SKM-1 (cell line): ENCODE data around the gene CIZ1.

ENCODE experiments used
- DNase-seq: peaks from one replicate; lab custom pipeline; 2025; ENCODE audit not compliant: unreplicated experiment; lab: John Stamatoyannopoulos, UW

CIZ1 gene

DNA sequence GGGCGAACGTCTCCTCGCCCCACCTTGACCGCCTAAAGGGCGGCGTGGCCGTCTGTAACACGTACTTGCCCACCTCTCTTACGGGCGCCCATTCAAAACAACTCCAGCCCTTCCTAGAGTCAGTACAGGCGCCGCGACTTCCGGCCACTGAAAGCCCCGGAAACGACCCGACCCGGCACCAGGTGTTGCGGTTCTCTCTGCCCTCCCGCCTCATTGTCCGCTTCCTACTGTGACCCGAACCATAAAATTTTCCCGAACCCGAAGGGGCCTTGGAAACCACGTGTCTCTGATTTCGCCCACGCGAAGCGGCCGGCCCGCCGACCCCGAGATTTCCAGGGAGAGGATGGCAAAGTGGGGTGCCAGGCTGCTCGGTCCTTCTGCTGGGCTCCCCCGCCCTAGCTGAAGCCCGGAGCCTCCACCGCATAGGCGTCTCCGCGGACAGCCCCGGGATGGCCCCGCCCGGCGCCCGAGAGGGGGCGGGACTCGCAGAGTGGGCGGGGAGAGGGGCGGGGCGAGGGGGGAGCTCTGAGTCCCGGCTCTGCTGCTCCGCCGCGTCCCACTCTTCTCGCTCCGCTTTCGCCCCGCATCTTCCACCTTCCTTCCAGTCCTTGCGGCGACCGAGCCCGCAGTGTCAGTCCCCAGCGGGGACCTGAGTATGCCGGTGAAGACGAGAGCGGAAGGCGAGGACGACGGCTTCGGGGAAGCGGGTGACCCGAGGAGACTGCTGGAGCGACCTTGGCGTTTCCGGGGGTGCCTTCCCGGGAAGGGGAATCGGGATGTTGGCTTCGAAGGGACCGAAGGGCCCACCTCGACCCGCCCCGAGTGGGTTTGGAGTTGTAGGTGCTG lies 63.2 kb downstream of the CIZ1 start:
- peak; percentile 74 for DNase-seq

DNA sequence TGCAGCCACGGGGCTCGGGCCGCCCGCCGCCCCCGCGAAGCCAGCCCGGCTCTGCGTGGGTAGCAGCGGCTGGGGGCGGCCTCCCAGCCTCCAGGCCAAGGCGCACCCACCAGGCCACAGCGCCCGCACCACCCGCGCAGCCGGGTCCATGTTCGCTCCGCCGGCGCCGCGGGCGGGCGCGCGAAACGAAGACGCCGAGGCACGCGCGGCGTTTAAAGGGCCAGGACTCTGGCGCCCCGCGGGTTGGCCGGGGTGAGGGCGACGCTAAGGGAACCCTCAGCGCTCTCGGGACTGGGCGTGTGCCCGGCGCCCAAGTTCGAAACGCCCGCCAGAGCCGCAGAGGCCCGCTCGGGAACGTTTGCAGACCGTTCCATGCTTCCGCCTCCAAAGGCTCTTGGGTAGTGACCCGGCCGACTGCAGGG lies 63.8 kb downstream of the CIZ1 start, which contains the start of gene PTGES2:
Gene PTGES2, minus strand, starts transcription at position 162 of the 422 bp plus-strand sequence. Its CDS starts 12 bp downstream, at position 150.
- DNase-seq = peak; percentile 28

DNA sequence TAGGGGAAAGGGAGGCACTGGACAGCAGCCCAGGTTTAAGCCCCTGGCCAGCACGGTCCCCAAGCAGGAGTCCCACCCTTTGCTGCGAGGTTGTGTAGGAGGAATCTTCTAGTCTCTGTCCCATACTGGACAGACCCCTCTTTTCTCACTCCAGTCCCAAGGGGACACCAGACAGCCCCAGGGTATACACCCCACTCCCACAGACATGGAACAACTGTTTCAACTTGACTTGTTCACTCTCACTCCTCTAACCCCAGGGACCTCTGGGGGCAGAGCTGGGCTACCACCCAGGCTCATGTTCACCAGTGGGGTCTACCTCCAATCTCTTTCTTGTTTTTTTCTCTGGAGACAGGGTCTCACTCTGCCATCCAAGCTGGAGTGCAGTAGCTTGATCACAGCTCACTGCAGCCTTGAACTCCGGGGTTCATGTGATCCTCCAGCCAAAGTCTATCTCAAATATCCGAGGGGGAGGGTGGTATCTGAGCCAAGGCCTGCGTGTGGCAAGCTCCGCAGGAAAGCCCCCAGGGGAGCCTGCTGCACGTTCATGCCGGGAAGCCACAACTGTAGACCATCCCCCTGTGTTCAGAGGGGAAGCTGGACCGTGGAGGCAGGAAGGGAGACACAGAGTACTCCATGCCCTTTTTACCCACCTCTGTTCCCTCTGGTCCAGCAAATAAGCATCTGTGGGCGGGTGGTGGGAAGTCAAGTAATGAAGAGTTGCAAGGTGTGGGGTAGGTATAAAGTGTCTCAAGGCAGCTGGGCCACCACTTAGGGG lies 65.6 kb downstream of the CIZ1 start:
- DNase-seq = no peak

DNA sequence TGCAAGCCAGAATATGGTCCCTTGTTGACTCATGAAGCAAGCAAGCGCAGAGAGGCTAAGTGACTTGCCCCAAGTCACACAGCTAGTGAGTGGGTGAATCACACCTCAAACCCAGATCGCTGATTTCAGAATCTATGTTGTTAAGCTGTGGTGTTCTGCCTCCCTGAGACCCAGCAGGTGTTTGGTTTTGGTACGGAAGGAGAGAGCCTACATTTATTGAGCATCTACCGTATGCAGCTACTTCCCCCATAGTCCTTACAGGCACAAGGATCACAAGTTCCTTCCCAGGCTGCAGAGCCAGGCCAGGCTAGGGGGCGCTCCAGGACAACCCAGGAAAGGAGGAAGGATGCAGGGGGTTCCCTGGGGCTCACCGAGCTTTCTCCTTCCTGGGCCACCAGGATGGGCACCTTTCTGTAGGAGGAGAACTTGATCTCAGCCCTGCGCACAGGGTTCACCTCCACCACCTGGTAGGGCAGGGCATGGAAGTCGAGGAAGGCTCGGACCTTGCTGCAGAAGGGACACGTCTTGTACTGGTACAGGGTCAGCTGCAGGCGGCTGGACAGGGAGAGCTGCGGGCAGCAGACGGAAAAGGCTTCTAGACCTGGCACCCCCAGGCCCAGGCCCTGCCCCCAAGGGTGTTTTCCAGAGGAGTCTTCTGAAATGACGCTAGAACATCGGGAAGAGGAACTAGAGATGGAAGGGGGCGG lies 66.3 kb downstream of the CIZ1 start:
- DNase-seq = no peak

DNA sequence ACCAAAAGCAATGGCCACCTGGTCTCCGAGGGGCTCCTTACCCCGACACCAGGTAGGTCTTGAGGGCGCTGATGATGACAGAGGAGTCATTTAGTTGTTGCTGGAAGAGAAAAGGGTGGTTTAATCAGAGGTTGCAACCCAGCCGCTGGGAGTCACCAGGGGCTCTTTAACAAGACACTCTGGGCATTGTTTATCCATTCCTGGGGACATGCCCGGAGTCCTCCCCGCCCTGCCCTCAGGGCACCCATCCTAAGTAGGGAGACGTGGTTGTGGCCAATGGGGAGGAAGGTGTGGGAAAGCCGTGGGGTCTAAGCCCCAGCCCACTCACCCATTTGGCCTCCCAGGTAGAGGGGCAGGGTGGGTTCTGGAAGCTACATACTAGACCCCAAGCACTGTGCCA lies 66.9 kb downstream of the CIZ1 start:
- no peak for DNase-seq

DNA sequence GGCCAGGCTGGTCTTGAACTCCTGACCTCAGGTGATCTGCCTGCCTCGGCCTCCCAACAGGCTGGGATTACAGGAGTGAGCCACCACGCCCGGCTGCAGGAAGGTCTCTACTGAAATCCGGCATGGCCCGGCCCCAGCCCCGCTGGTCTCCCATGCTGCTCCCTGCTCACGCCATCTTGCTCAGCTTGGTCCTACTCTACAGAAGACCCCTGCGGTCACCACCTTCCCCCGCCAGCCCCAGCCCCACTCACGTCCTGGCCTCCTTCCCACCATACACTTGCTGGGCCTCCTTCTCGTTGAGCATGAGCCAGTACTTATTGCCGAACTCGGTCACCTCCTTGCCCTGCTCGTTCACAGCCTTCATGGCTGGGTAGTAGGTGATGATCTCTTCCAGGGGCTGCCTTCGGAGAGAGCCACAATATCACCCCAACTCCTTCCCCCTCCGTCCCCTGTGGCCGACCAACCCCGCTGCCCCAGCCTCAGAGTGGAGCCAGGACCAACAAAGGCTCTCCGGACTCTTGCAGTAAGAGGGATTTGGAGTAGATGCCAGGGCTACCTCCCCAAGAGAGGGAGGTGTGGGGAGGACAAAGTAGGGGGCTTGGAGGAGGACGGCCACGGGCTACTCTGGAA lies 67.8 kb downstream of the CIZ1 start:
- no peak for DNase-seq

DNA sequence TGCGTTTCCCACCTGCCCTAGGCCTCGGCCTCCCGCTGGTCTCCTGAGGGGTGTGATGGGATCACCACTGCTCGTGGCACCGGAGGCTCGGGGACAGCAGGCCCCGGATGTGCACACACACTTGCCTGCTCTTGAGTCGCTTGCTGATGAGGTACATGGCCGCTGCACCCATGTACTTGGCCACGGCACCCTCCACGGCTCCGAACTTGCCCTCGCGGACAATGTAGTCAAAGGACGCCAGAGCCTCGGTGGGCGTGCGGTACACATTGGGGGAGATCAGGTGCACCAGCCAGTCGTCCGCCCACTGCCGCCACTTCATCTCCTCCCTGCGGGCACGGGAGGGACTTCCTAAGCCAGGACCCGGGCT lies 68.6 kb downstream of the CIZ1 start:
- DNase-seq = no peak

GRCh38 chr9:128121924-128122808 lies 69.2 kb downstream of the CIZ1 start:
- no peak for DNase-seq

- no peak for DNase-seq
Measured at GRCh38 chr9:128121466-128121810, 69.9 kb downstream of the CIZ1 start.

DNA sequence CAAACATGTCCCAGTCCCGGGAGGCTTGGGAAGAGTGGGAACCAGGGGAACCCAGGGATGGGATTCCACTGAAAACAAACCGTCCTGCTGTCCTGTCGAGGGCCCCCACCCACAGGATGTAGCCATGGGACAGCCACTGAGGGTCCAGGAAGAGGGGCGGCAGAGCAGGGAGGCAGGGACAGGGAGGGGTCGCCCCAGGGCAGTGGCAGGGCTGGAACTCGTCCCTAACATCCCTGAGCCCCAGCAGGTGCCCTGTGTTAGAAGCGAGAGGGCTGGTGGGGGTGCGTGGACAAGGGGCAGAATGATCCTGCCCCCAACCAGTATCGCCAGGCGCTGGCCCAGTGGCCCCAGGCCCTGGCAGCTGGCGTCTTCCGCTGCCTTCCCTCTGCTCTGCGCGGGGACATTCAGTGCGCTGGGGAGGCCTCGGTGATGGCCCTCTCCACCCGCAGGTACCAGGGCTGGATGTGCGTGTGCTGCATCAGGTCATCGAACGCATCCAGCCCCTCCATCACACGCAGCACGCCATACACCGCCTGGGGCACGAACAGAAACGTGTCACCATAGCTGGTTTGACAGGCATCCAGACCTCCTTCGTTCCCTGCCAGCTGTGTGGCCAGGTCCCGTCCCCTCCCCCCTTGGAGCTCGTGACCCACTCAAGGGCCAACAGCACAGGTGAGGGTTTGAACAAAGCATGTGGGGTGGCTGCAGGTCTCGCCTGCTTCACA lies 70.5 kb downstream of the CIZ1 start:
- no peak for DNase-seq

DNA sequence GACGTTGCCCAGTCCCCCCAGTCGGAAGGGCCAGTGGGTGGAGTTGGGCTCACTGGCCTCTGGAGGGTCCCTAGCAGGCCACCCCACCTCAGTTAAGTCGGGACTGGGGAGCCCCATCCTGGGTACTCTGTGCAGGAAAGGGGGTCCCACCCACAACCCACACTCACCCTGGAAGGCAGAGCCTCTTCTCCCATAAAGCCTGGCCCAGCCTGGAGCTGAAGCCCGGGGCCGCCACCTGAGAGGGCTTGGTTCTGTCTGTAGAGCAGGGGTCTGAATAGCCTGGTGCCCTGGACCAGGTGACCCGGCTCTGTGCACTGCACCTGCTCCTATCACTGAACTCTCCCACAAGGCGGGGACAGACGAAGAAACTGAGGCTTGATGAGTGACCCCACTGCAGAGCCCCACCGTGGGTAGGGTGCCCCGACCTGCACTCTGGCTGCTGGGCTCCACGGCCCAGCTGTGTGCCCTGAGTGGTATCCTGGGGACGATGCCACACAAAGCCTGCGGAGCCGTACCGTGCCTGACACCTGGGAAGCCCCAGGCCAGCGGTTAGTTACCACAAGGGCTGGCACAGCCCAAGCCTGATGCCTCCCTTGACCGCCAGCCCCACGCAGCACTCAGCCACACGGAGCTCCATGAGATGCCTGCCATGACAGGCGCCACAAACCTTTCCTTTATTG lies 71.2 kb downstream of the CIZ1 start:
- DNase-seq = no peak

DNA sequence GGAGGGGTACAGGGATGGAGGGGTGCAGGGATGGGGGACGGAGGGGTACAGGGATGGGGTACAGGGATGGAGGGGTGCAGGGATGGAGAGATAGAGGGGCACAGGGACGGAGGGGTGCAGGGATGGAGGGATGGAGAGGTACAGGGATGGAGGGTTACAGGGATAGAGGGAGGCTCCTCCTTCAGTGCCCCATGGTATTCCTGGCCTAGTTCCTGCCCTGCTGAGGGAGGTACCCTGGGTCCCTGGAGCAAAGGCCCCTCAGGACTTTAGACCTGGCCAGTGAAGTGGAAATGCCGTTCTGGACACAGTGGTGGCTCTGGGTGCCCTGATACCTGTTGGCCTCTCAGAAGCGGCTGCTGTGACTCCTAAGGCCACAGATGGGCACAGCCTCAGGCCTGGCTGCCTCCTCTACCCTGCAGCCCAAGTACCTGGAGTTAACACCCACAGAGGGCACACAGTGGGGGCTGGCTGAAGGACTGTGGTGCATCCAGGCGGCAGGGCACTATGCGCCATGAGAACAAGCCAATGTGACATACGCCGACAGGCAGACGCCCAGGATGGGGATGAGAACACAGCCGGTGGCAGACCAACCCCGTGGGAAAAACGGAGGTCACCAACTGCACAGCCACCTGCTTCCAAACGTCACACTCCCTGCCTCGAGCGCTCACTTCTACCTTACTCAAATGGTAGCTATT lies 72.3 kb downstream of the CIZ1 start:
- no peak for DNase-seq

GRCh38 chr9:128118472-128118857 lies 72.9 kb downstream of the CIZ1 start:
- DNase-seq = no peak

GRCh38 chr9:128117613-128118471 lies 73.5 kb downstream of the CIZ1 start:
- DNase-seq = peak; percentile 80

DNA sequence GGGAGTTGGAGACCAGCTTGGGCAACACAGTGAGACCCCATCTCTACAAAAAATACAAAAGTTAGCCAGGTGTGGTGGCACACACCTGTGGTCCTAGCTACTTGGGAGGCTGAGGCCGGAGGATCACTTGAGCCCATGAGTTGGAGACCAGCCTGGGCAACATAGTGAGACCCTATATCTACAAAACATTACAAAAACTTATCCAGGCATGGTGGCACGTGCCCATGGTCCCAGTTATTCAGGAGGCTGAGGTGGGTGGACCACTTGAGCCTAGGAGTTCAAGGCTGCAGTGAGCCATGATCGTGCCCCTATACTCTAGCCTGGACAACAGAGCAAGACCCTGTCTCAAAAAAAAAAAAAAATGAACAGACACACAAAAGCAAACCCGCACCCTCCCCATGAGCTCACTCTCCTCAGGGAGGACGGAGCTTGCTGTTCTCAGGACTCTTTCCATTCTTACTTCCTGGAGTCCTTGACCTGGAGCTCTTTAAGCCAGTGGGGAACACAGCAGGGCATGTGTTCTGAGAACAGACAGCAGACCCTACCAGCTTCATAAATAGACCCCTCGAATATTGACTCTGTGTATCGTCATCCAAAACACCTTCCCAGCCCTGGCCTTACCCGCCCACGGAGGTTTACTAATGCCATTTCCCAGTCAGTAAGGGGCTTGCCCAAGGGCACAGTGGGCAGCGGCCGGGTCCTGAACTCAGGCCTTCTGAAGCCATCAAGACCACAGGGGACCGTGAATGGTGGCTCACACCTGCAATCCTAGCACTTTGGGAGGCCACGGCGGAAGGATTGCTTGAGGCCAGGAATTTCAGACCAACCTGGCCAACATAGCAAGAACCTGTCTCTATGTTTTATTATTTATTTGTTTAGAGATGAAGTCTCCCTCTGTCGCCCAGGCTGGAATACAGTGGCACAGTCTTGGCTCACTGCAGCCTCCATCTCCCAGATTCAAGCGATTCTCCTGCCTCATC lies 75.0 kb downstream of the CIZ1 start:
- DNase-seq = no peak
